Measurements from ENCODE around the gene KYNU. TPM values are rescaled to one million over a fixed set of nuclear protein-coding genes. Genes with fewer than 3 reads are reported as not detected.

KYNU gene
- 10 to 100 TPM in 1 of 2 donors, 1 to 10 TPM in 1; 6.8 to 13.5 TPM for total RNA-seq
- polyA plus RNA-seq = 1 to 10 TPM; 1.2 to 3.8 TPM
- long read RNA-seq, donor 1, full-length matches to known transcripts = 11 of 17 reads
- long read RNA-seq, donor 1, partial matches to known transcripts = 2 of 17 reads
- long read RNA-seq, donor 1, other reads (novel, unspliced or antisense) = 4 of 17 reads
- long read RNA-seq, donor 2, full-length matches to known transcripts = 3 of 16 reads
- long read RNA-seq, donor 2, partial matches to known transcripts = 0 of 16 reads
- long read RNA-seq, donor 2, other reads (novel, unspliced or antisense) = 13 of 16 reads

DNA sequence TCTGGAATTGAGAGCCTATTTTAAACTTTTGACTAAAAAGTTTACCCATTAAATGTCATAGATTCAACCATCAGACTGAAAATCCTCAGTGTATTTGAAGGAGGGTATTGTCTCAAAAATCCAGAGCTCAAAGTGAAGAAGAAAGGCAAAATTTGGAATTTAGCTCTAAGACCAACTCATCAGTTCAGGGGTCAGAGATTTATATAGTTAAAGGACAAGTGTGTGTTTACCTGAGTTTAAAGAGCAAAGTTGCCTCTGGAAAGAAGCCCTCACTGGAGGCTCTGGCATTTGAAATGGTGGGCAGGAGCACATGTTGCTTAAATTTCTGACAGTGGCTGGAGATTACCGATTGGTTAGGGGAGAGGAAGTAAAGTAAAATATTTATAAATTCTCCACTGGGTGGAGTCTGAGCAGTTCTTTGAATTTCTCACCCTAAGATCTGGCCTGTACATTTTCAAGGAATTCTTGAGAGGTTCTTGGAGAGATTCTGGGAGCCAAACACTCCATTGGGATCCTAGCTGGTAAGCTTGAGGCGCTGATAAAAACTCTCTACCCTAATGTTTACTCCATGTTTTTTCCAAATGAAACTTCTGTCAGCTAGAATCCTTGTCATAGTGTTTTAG is at the start of gene KYNU:
KYNU (plus strand) TSS at position 449 of the 623 bp plus-strand sequence. CDS start 7,704 bp downstream, outside the sequence.
- no peaks in the 10 kb centered on the region for H3K9me3 ChIP-seq (ENCODE audit: control insufficient read depth, low read length)
- DNase-seq = no peak
- intact Hi-C loops (cut with DNase I) = no loop called here
- H3K27me3 ChIP-seq (ENCODE audit: control insufficient read depth in 1 of 2, insufficient read depth in 2 of 2, low read length in 1 of 2) = no peaks in the 10 kb centered on the region
- H3K4me3 ChIP-seq (ENCODE audit: low read length in 2 of 2) = no peak within 1 kb of the TSS
- no peaks in the 10 kb centered on the region for H3K36me3 ChIP-seq (ENCODE audit: control insufficient read depth in 1 of 2, insufficient read depth in 2 of 2, low read length in 1 of 2)
- H3K27ac ChIP-seq (ENCODE audit: low read depth in 1 of 2, low read length in 2 of 2) = no peak within 1 kb of the TSS
- ATAC-seq (ENCODE audit: low FRiP score) = no peak
- 65 to 67% methylated on average over 2 of the region's 2 CpGs for WGBS, 2 donors
- peaks cover 0 to 2% of the 10 kb centered on the region in 2 donors for H3K4me1 ChIP-seq (ENCODE audit: control insufficient read depth in 1 of 2, insufficient read depth in 2 of 2, low read length in 2 of 2)

DNA sequence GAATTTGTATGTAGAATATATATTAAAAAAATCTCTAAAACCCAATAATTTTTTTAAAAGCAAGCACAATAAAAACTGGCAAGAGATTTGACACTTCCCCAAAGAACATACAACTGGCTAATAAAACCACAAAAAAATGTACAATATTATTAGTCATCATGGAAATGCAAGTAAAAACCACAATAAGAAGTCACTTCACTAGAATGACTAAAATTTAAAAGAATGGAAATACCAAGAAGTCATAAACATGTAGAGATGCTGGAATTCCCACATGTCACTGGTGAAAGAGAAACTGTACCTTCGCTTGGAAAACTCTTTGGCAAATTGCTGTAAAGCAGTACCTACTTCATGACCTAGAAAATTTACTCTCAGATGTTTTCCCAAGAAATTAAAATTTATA is 43.4 kb upstream of the KYNU start:
- H3K27me3 ChIP-seq (ENCODE audit: control insufficient read depth in 1 of 2, insufficient read depth in 2 of 2, low read length in 1 of 2) = no peaks in the 10 kb centered on the region
- H3K27ac ChIP-seq (ENCODE audit: low read depth in 1 of 2, low read length in 2 of 2) = no peak overlapping the region
- WGBS, 2 donors = 74 to 76% methylated on average over 1 of the region's 1 CpG
- ATAC-seq (ENCODE audit: low FRiP score) (no peak), DNase-seq (no peak)
- intact Hi-C loops (cut with DNase I) = no loop called here
- no peaks in the 10 kb centered on the region for H3K36me3 ChIP-seq (ENCODE audit: control insufficient read depth in 1 of 2, insufficient read depth in 2 of 2, low read length in 1 of 2)
- H3K4me1 ChIP-seq (ENCODE audit: control insufficient read depth in 1 of 2, insufficient read depth in 2 of 2, low read length in 2 of 2) = no peaks in the 10 kb centered on the region
- no peaks in the 10 kb centered on the region for H3K9me3 ChIP-seq (ENCODE audit: control insufficient read depth, low read length)
- no peak overlapping the region for H3K4me3 ChIP-seq (ENCODE audit: low read length in 2 of 2)

DNA sequence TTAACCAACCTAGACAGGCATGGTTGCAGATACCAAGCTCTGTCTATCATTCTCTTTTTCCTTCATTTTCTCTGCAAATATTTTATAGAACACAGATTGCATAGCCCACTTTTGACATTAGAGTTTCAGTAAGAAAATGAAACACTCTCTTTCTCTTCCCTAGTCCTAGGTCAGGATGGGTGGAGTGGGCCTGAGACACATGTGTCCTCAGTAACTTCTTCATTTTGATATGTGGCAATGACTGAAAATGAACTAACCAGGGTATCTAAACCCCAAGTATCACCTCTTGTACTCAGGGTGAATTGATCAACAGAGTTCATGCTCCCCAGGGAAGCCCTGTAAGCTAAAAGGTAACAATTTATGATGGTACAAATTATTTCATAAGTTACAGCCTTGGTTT is 37.0 kb upstream of the KYNU start:
- no peaks in the 10 kb centered on the region for H3K36me3 ChIP-seq (ENCODE audit: control insufficient read depth in 1 of 2, insufficient read depth in 2 of 2, low read length in 1 of 2)
- H3K9me3 ChIP-seq (ENCODE audit: control insufficient read depth, low read length) = no peaks in the 10 kb centered on the region
- intact Hi-C loops (cut with DNase I) = no loop called here
- no peak for DNase-seq
- no peaks in the 10 kb centered on the region for H3K4me1 ChIP-seq (ENCODE audit: control insufficient read depth in 1 of 2, insufficient read depth in 2 of 2, low read length in 2 of 2)
- ATAC-seq (ENCODE audit: low FRiP score) = no peak
- no peak overlapping the region for H3K27ac ChIP-seq (ENCODE audit: low read depth in 1 of 2, low read length in 2 of 2)
- H3K4me3 ChIP-seq (ENCODE audit: low read length in 2 of 2) = no peak overlapping the region
- no peaks in the 10 kb centered on the region for H3K27me3 ChIP-seq (ENCODE audit: control insufficient read depth in 1 of 2, insufficient read depth in 2 of 2, low read length in 1 of 2)

DNA sequence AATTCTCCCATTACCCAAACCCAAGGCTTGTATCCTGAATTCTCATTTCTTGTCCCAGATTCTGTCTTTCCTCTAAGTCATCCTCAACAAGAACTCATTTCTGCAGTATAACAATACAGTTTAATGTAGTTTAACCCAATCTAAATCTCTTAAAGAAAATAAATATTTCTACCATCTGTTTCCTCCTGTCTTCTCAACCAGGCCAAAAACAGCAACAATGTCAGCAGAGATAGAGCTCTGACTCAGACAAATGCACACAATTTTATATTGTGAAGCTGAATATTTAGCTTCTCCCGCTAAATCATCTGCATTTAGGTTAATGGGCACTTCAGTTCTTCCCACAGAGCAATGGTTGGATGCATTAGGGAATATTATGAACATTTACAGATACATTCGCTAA is 35.7 kb upstream of the KYNU start:
- Histone ChIP-seq H3K9me3 (ENCODE audit: control insufficient read depth, low read length) (no peaks in the 10 kb centered on the region), H3K36me3 (ENCODE audit: control insufficient read depth in 1 of 2, insufficient read depth in 2 of 2, low read length in 1 of 2) (no peaks in the 10 kb centered on the region), H3K4me3 (ENCODE audit: low read length in 2 of 2) (no peak overlapping the region), H3K27me3 (ENCODE audit: control insufficient read depth in 1 of 2, insufficient read depth in 2 of 2, low read length in 1 of 2) (no peaks in the 10 kb centered on the region), H3K4me1 (ENCODE audit: control insufficient read depth in 1 of 2, insufficient read depth in 2 of 2, low read length in 2 of 2) (no peaks in the 10 kb centered on the region), H3K27ac (ENCODE audit: low read depth in 1 of 2, low read length in 2 of 2) (no peak overlapping the region)
- DNase-seq (no peak), ATAC-seq (ENCODE audit: low FRiP score) (no peak)
- 81 to 85% methylated on average over 2 of the region's 2 CpGs for WGBS, 2 donors
- intact Hi-C loops (cut with DNase I) = no loop called here

DNA sequence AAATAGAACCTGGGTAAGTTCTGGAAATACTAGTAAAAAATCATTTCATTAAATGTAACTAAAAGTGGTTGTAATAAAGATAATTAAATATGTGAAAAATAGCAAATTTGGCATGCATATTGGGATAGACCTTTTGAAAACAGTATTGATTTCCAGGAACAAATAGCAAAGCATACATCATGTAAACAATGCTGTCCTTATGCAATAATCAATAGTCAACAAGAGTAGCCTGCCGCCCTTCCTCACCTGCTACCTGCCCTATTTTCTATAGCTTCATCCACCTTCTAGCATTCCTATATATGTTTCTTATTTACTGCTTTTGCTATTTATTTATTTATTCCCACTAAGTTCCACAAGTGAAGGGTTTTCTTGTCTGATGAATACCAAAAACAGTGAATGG is 35.1 kb upstream of the KYNU start:
- DNase-seq (no peak), ATAC-seq (ENCODE audit: low FRiP score) (no peak)
- H3K36me3 ChIP-seq (ENCODE audit: control insufficient read depth in 1 of 2, insufficient read depth in 2 of 2, low read length in 1 of 2) = no peaks in the 10 kb centered on the region
- WGBS, 2 donors = 95 to 96% methylated on average over 1 of the region's 1 CpG
- H3K27me3 ChIP-seq (ENCODE audit: control insufficient read depth in 1 of 2, insufficient read depth in 2 of 2, low read length in 1 of 2) = no peaks in the 10 kb centered on the region
- no peaks in the 10 kb centered on the region for H3K4me1 ChIP-seq (ENCODE audit: control insufficient read depth in 1 of 2, insufficient read depth in 2 of 2, low read length in 2 of 2)
- H3K27ac ChIP-seq (ENCODE audit: low read depth in 1 of 2, low read length in 2 of 2) = no peak overlapping the region
- H3K4me3 ChIP-seq (ENCODE audit: low read length in 2 of 2) = no peak overlapping the region
- intact Hi-C loops (cut with DNase I) = no loop called here
- no peaks in the 10 kb centered on the region for H3K9me3 ChIP-seq (ENCODE audit: control insufficient read depth, low read length)

DNA sequence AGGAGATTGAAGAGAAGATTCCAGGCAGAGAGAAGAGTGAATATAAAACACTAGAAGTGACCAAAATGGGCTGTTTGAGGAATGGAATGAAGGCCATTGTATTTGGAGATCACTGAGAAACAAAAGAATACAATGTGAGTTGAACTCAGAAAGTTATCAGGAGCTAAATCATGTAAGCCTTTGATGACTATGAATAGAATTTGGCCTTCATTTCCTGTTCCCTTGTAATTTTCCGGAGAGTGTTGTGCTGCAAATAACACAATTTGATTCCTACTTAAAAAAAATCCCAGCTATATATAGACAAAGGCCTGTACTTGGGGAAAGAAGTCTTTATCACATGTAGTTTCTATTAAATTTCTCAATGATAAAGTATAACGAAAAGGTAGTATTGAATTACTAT is 33.7 kb upstream of the KYNU start:
- H3K4me3 ChIP-seq (ENCODE audit: low read length in 2 of 2) = no peak overlapping the region
- H3K9me3 ChIP-seq (ENCODE audit: control insufficient read depth, low read length) = no peaks in the 10 kb centered on the region
- intact Hi-C loops (cut with DNase I) = no loop called here
- H3K27ac ChIP-seq (ENCODE audit: low read depth in 1 of 2, low read length in 2 of 2) = no peak overlapping the region
- WGBS, 2 donors = 45 to 47% methylated on average over 2 of the region's 2 CpGs
- H3K4me1 ChIP-seq (ENCODE audit: control insufficient read depth in 1 of 2, insufficient read depth in 2 of 2, low read length in 2 of 2) = no peaks in the 10 kb centered on the region
- H3K27me3 ChIP-seq (ENCODE audit: control insufficient read depth in 1 of 2, insufficient read depth in 2 of 2, low read length in 1 of 2) = no peaks in the 10 kb centered on the region
- ATAC-seq (ENCODE audit: low FRiP score) (no peak), DNase-seq (no peak)
- no peaks in the 10 kb centered on the region for H3K36me3 ChIP-seq (ENCODE audit: control insufficient read depth in 1 of 2, insufficient read depth in 2 of 2, low read length in 1 of 2)

DNA sequence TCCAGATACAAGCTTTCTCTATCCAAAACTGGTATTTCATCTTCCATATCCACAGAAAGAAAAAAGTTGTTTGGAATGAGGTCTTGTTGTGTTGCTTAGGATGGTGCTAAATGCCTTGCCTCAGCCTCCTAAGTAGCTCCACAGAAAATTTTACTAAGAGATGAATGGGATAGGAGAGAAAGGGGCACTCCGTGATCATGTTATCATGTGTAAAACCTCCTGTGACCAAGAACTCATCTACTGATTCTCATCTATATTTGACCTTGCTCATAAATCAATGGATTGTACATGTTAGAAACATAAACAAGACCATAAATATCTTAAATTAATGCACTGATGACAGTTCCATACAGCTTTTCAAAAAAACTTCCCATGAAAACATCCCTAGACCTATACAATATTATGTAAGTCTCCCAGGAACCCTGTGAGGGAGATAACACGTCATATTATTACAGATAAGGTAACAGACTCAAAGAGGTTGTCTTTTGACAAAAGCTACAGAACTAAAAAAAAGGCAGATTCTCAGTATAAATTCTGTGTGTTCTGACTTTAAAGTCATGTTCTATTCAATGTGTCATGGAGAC is 29.3 kb upstream of the KYNU start:
- DNase-seq = no peak
- intact Hi-C loops (cut with DNase I) = no loop called here
- H3K36me3 ChIP-seq (ENCODE audit: control insufficient read depth in 1 of 2, insufficient read depth in 2 of 2, low read length in 1 of 2) = no peaks in the 10 kb centered on the region
- no peaks in the 10 kb centered on the region for H3K4me1 ChIP-seq (ENCODE audit: control insufficient read depth in 1 of 2, insufficient read depth in 2 of 2, low read length in 2 of 2)
- WGBS, 2 donors = 24 to 27% methylated on average over 2 of the region's 2 CpGs
- no peaks in the 10 kb centered on the region for H3K9me3 ChIP-seq (ENCODE audit: control insufficient read depth, low read length)
- H3K27me3 ChIP-seq (ENCODE audit: control insufficient read depth in 1 of 2, insufficient read depth in 2 of 2, low read length in 1 of 2) = no peaks in the 10 kb centered on the region
- ATAC-seq (ENCODE audit: low FRiP score) = no peak
- no peak overlapping the region for H3K27ac ChIP-seq (ENCODE audit: low read depth in 1 of 2, low read length in 2 of 2)
- no peak overlapping the region for H3K4me3 ChIP-seq (ENCODE audit: low read length in 2 of 2)

DNA sequence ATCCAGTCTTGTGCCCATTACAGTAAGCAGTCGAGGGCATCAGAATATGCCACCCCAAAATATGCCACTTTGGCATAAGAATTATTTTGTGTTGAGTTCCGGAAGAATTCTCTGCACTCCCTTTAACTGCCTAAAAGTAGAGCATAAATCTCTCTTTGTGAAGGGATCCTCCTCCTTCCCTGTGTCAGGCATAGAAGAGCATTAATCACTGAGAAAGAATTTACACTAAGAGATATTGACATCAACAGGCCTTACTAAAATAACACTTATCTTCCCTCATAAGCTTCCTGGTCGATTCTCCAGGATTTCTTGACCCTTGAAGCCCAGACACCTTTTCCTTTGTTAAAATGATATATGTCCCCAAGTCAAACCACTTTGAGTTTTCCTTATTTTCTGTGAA is 27.6 kb upstream of the KYNU start:
- no peaks in the 10 kb centered on the region for H3K9me3 ChIP-seq (ENCODE audit: control insufficient read depth, low read length)
- WGBS, 2 donors = 25 to 34% methylated on average over 3 of the region's 3 CpGs
- H3K36me3 ChIP-seq (ENCODE audit: control insufficient read depth in 1 of 2, insufficient read depth in 2 of 2, low read length in 1 of 2) = no peaks in the 10 kb centered on the region
- ATAC-seq (ENCODE audit: low FRiP score) (no peak), DNase-seq (no peak)
- no peak overlapping the region for H3K4me3 ChIP-seq (ENCODE audit: low read length in 2 of 2)
- H3K4me1 ChIP-seq (ENCODE audit: control insufficient read depth in 1 of 2, insufficient read depth in 2 of 2, low read length in 2 of 2) = no peaks in the 10 kb centered on the region
- H3K27ac ChIP-seq (ENCODE audit: low read depth in 1 of 2, low read length in 2 of 2) = no peak overlapping the region
- intact Hi-C loops (cut with DNase I) = no loop called here
- no peaks in the 10 kb centered on the region for H3K27me3 ChIP-seq (ENCODE audit: control insufficient read depth in 1 of 2, insufficient read depth in 2 of 2, low read length in 1 of 2)

DNA sequence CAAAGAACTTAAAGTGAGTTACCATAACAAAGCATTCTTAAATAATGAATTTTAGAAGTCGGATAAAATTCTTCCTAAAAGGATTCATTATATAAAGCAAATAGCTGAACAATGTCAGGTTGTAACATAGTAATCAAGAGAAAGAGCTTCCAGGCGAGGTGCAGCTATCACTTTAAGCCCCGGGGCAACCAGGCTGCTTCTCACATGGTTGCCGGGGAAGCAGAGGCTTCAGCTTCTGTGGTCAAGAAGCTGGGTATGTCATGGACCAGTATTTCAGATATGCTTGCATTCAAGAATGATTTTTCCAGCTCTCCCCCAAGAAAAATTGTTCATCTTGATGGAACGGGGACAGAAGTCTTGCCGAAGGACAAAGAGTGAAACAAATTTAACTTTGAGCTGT is 23.6 kb upstream of the KYNU start:
- no peaks in the 10 kb centered on the region for H3K9me3 ChIP-seq (ENCODE audit: control insufficient read depth, low read length)
- H3K27ac ChIP-seq (ENCODE audit: low read depth in 1 of 2, low read length in 2 of 2) = no peak overlapping the region
- no peaks in the 10 kb centered on the region for H3K4me1 ChIP-seq (ENCODE audit: control insufficient read depth in 1 of 2, insufficient read depth in 2 of 2, low read length in 2 of 2)
- no peak for DNase-seq
- no peaks in the 10 kb centered on the region for H3K27me3 ChIP-seq (ENCODE audit: control insufficient read depth in 1 of 2, insufficient read depth in 2 of 2, low read length in 1 of 2)
- no peaks in the 10 kb centered on the region for H3K36me3 ChIP-seq (ENCODE audit: control insufficient read depth in 1 of 2, insufficient read depth in 2 of 2, low read length in 1 of 2)
- WGBS, 2 donors = 73 to 84% methylated on average over 6 of the region's 6 CpGs
- intact Hi-C loops (cut with DNase I) = no loop called here
- no peak overlapping the region for H3K4me3 ChIP-seq (ENCODE audit: low read length in 2 of 2)
- ATAC-seq (ENCODE audit: low FRiP score) = no peak

Data from aorta (tissue), 5 donors.